IPS-18c (cell line): ENCODE results near the gene CYTH1.

Experiments used
- H3K4me3 ChIP-seq: 2 replicates; pipeline ENCODE4 v1.7.0; 2013; ENCODE audit warnings: low read depth, mild to moderate bottlenecking, low read length, moderate library complexity; ENCODE audit not compliant: insufficient read depth
- H3K9me3 ChIP-seq: one replicate; pipeline ENCODE4 v1.6.1; 2013; ENCODE audit warnings: mild to moderate bottlenecking, low read length, moderate library complexity; ENCODE audit not compliant: control insufficient read depth, insufficient read depth

CYTH1 gene

GRCh38 chr17:78645421-78646295 is 136.4 kb downstream of the CYTH1 start:
- H3K4me3 ChIP-seq: no peak overlapping the region
- no peaks in the 10 kb centered on the region for H3K9me3 ChIP-seq

- Histone ChIP-seq H3K9me3 (no peaks in the 10 kb centered on the region), H3K4me3 (no peak overlapping the region)
Observed at GRCh38 chr17:78644931-78645351, 137.1 kb downstream of the CYTH1 start.

GRCh38 chr17:78644224-78644623 is 137.8 kb downstream of the CYTH1 start:
- Histone ChIP-seq H3K4me3 (no peak overlapping the region), H3K9me3 (no peaks in the 10 kb centered on the region)

GRCh38 chr17:78643326-78643725 is 138.7 kb downstream of the CYTH1 start:
- Histone ChIP-seq H3K9me3 (no peaks in the 10 kb centered on the region), H3K4me3 (no peak overlapping the region)

GRCh38 chr17:78642707-78643106 is 139.4 kb downstream of the CYTH1 start:
- Histone ChIP-seq H3K9me3 (no peaks in the 10 kb centered on the region), H3K4me3 (no peak overlapping the region)

- Histone ChIP-seq H3K9me3 (no peaks in the 10 kb centered on the region), H3K4me3 (no peak overlapping the region)
Observed at GRCh38 chr17:78641666-78642065, 140.4 kb downstream of the CYTH1 start.

- H3K4me3 ChIP-seq: no peak overlapping the region
- H3K9me3 ChIP-seq: no peaks in the 10 kb centered on the region
Observed at GRCh38 chr17:78641243-78641642, 140.8 kb downstream of the CYTH1 start.

- no peaks in the 10 kb centered on the region for H3K9me3 ChIP-seq
- no peak overlapping the region for H3K4me3 ChIP-seq
Observed at GRCh38 chr17:78640700-78641099, 141.4 kb downstream of the CYTH1 start.

- Histone ChIP-seq H3K9me3 (no peaks in the 10 kb centered on the region), H3K4me3 (no peak overlapping the region)
Observed at GRCh38 chr17:78637643-78638420, 144.2 kb downstream of the CYTH1 start.

GRCh38 chr17:78637146-78637545 is 144.9 kb downstream of the CYTH1 start:
- no peak overlapping the region for H3K4me3 ChIP-seq
- no peaks in the 10 kb centered on the region for H3K9me3 ChIP-seq

- Histone ChIP-seq H3K9me3 (no peaks in the 10 kb centered on the region), H3K4me3 (no peak overlapping the region)
Observed at GRCh38 chr17:78634154-78634553, 147.9 kb downstream of the CYTH1 start.

GRCh38 chr17:78629436-78629995 is 152.6 kb downstream of the CYTH1 start:
- Histone ChIP-seq H3K4me3 (no peak overlapping the region), H3K9me3 (no peaks in the 10 kb centered on the region)

GRCh38 chr17:78628547-78629435 is 153.3 kb downstream of the CYTH1 start:
- no peaks in the 10 kb centered on the region for H3K9me3 ChIP-seq

GRCh38 chr17:78624324-78625151 is 157.5 kb downstream of the CYTH1 start:
- Histone ChIP-seq H3K9me3 (no peaks in the 10 kb centered on the region), H3K4me3 (no peak overlapping the region)

More at GRCh38 chr17:78628547-78629435, 153.3 kb downstream of the CYTH1 start:
- no peak overlapping the region for H3K4me3 ChIP-seq
